Stomach (tissue), 9 donors: Measurements from ENCODE around the gene PEAK3. TPM values are rescaled to one million over a fixed set of nuclear protein-coding genes. Genes with fewer than 3 reads are reported as not detected.

Experiments used
- DNase-seq, 2 donors: peaks; one replicate each; pipeline versions ENCODE4 v3.0.0 to v3.0.0-alpha.2; 2013 to 2019
- H3K27ac ChIP-seq, 5 donors: fragments of 200-600 bp in 4 of 5; sonication (generic) in 4 of 5; one replicate each; pipeline ENCODE4 v1.5.1; 2013 to 2019; ENCODE audit warnings: mild to moderate bottlenecking in 1 of 5, moderate library complexity in 1 of 5
- H3K27me3 ChIP-seq, 3 donors: fragments of 200-600 bp; sonication (generic); one replicate each; pipeline ENCODE4 v1.5.1; 2017 to 2019; ENCODE audit warnings: mixed run types in 1 of 3
- H3K36me3 ChIP-seq, 4 donors: fragments of 200-600 bp; sonication (generic); 1 replicate in 3 of 4; 2 replicates in 1 of 4; pipeline ENCODE4 v1.5.1; 2016 to 2019
- H3K4me1 ChIP-seq, 4 donors: fragments of 200-600 bp; sonication (generic); one replicate each; pipeline ENCODE4 v1.5.1; 2016 to 2019
- H3K4me3 ChIP-seq, 4 donors: fragments of 200-600 bp; sonication (generic) in 3 of 4; one replicate each; pipeline ENCODE4 v1.5.1; 2016 to 2019; ENCODE audit warnings: mild to moderate bottlenecking in 1 of 4
- H3K9me3 ChIP-seq, 4 donors: fragments of 200-600 bp; sonication (generic); one replicate each; pipeline ENCODE4 v1.5.1; 2016 to 2019
- EP300 ChIP-seq: sonication (generic); formaldehyde crosslinking; IDR thresholded peaks from one replicate; pipeline ENCODE4 v1.6.1; 2017; ENCODE audit warnings: antibody characterized with exemption
- POLR2A ChIP-seq, 4 donors: fragments of 450-650 bp; IDR thresholded peaks; one replicate each; pipeline ENCODE4 v1.6.1; 2016; ENCODE audit warnings: antibody characterized with exemption in 4 of 4, control low read depth in 2 of 4, mild to moderate bottlenecking in 1 of 4, moderate library complexity in 1 of 4
- POLR2AphosphoS5 ChIP-seq, 3 donors: sonication (generic); formaldehyde crosslinking; IDR thresholded peaks; one replicate each; pipeline ENCODE4 v1.6.1; 2016; ENCODE audit warnings: antibody characterized with exemption in 3 of 3
- WGBS, 5 donors: extraction: QIAGEN DNeasy Blood & Tissue Kit in 3 of 5; methylation state at CpG; one replicate each; pipeline versions ENCODE4 v1.1.5 to v1.1.7; 2013 to 2018; 5-methylcytosine and 5-hydroxymethylcytosine counted together
- intact Hi-C: fragments of 100-400 bp; cut with DNase I; formaldehyde crosslinking; loops from one replicate; pipeline ENCODE4 v1.15.1; 2023; ENCODE audit warnings: low total_unique reads
- polyA plus RNA-seq, 3 donors: library from polyadenylated mRNA; stranded (reverse); fragments of 200-250 nt; gene quantifications; one replicate each; pipeline ENCODE4 v1.2.3, GENCODE V29; 2013
- total RNA-seq, 5 donors: library from RNA; depleted of rRNA; stranded (reverse); fragments of >200 nt; gene quantifications; one replicate each; pipeline versions ENCODE4 v1.1.0 to v1.2.3, GENCODE V29; 2014 to 2016
- TF ChIP-seq, protein P1 (sequence below), 7 experiments: fragments of 450-650 bp in 4 of 7; fragments of 200-600 bp in 3 of 7; sonication (generic) in 3 of 7; IDR thresholded peaks; one replicate each; pipeline ENCODE4 v1.5.1; 2016 to 2019; ENCODE audit warnings: antibody characterized with exemption in 7 of 7, control low read depth in 2 of 7, mild to moderate bottlenecking in 1 of 7
- donor health status: healthy with polysubstance abuse.
- donor health status: Bipolar disorder and iron deficiency.
- donor health status: healthy.

PEAK3 gene
- total and polyA plus RNA-seq, 8 donors: 0.15 to 1.4 (median 0.59) TPM; not detected in 4

- Histone ChIP-seq H3K4me3 (no peak overlapping the region), H3K27me3 (no peaks in the 10 kb centered on the region), H3K9me3 (no peaks in the 10 kb centered on the region), H3K36me3 (peaks cover 7 to 53% (median 51%) of the 10 kb centered on the region in 4 donors), H3K27ac (no peak overlapping the region), H3K4me1 (peaks cover 0 to 14% (median under 1%) of the 10 kb centered on the region in 4 donors)
- intact Hi-C loops: loop anchor here (10.0 kb wide), 1 partner anchor 86 kb away; the partner anchor contains the start of genes PLEKHJ1 and SF3A2
- DNase-seq: no peak
- WGBS, 5 donors: 83 to 94% (median 89%) methylated on average over 7 to 12 of the region's 12 CpGs
- TF ChIP-seq EP300 (no peak), POLR2AphosphoS5 (IDR thresholded peaks at IDR 0.05) (no peak)
- TF ChIP-seq, protein P1, sequence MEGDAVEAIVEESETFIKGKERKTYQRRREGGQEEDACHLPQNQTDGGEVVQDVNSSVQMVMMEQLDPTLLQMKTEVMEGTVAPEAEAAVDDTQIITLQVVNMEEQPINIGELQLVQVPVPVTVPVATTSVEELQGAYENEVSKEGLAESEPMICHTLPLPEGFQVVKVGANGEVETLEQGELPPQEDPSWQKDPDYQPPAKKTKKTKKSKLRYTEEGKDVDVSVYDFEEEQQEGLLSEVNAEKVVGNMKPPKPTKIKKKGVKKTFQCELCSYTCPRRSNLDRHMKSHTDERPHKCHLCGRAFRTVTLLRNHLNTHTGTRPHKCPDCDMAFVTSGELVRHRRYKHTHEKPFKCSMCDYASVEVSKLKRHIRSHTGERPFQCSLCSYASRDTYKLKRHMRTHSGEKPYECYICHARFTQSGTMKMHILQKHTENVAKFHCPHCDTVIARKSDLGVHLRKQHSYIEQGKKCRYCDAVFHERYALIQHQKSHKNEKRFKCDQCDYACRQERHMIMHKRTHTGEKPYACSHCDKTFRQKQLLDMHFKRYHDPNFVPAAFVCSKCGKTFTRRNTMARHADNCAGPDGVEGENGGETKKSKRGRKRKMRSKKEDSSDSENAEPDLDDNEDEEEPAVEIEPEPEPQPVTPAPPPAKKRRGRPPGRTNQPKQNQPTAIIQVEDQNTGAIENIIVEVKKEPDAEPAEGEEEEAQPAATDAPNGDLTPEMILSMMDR (IDR thresholded peaks at IDR 0.05): no peak
These were observed 39.0 kb upstream of the PEAK3 start for GRCh38 chr19:2320939-2321338.

DNA sequence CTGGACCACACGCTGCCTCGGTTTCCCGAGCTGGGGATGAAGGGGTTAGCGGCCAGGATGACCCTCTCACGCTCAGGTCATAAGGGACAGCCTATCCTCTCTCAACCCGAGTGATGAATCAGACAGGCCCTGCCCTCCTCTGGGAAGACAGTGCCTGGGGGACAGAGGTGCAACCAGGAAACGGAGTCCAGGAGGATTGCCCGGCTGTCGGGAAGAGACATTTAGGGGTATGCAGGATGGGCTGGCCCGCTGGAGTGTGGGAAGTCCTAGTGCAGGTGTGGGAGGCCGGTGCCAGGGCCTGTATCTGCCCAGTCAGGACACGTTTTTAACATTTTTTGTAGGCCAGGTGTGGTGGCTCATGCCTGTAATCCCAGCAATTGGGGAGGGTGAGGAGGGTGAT is 38.1 kb upstream of the PEAK3 start:
- intact Hi-C loops: loop anchor here (10.0 kb wide), 1 partner anchor 85 kb away; the partner anchor contains the start of genes PLEKHJ1 and SF3A2
- Histone ChIP-seq H3K36me3 (peaks cover 7 to 44% (median 42%) of the 10 kb centered on the region in 4 donors), H3K4me3 (no peak overlapping the region), H3K9me3 (peaks cover 0 to 7% (median 3%) of the 10 kb centered on the region in 4 donors), H3K4me1 (peaks cover 0 to 7% (median 3%) of the 10 kb centered on the region in 4 donors), H3K27me3 (no peaks in the 10 kb centered on the region), H3K27ac (no peak overlapping the region)
- TF ChIP-seq EP300 (no peak), POLR2AphosphoS5 (IDR thresholded peaks at IDR 0.05) (no peak)
- TF ChIP-seq, protein P1 (IDR thresholded peaks at IDR 0.05): no peak
- 65 to 73% (median 68%) methylated on average over 10 to 12 of the region's 12 CpGs for WGBS, 5 donors
- no peak for DNase-seq

DNA sequence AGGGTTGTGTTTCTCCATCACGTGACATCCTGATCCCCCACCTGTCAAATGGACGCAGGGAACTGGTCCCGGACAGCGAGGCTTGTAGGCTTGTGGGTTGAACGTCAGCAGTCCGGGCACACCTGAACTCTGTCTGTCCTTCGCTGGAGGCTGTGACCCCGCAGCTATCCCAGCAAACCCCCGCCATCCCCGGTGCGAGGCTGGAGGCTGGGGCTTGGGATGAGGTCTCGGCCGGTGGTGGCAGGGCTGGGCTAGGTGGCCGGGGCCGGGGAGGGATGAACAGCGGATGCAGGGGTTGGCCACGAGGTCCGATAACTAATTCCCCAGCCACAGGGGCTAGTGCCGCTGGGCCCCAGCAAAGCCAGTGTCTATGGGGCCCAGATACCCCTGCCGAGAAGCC is 37.6 kb upstream of the PEAK3 start:
- Histone ChIP-seq H3K4me1 (peaks cover 0 to 5% (median 3%) of the 10 kb centered on the region in 4 donors), H3K36me3 (peaks cover 7 to 39% (median 37%) of the 10 kb centered on the region in 4 donors), H3K9me3 (peaks cover 0 to 12% (median 8%) of the 10 kb centered on the region in 4 donors), H3K4me3 (no peak overlapping the region), H3K27me3 (no peaks in the 10 kb centered on the region), H3K27ac (no peak overlapping the region)
- WGBS, 5 donors: 87 to 96% (median 91%) methylated on average over 9 to 20 of the region's 20 CpGs
- DNase-seq: no peak
- TF ChIP-seq POLR2A (IDR thresholded peaks at IDR 0.05) (no peak), EP300 (no peak), POLR2AphosphoS5 (IDR thresholded peaks at IDR 0.05) (no peak)
- TF ChIP-seq, protein P1 (IDR thresholded peaks at IDR 0.05): no peak
- intact Hi-C loops: no loop called here

DNA sequence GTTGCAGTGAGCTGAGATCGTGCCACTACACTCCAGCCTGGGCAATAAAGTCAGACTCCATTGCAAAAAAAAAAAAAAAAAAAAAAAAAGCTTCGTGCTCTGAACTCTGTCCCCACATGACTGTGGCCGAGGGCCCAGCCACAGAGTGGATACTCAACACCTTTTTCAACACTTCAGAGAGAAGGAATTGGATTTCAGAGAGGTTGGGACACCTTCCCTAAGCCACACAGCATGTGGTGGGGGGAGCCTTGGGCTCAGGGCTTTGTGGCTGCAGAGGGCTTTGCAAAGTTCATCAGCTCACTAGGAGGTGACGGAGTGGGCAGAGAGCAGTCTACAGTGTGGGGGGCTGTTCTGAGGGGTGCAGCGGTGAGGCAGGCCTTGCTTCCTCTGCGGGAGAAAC is 36.9 kb upstream of the PEAK3 start:
- H3K36me3 ChIP-seq: peaks cover 5 to 33% (median 30%) of the 10 kb centered on the region in 4 donors
- WGBS, 5 donors: 81 to 85% (median 82%) methylated on average over 5 to 6 of the region's 6 CpGs
- no peak for DNase-seq
- no peak overlapping the region for H3K27ac ChIP-seq
- TF ChIP-seq EP300 (no peak), POLR2A (IDR thresholded peaks at IDR 0.05) (no peak), POLR2AphosphoS5 (IDR thresholded peaks at IDR 0.05) (no peak)
- TF ChIP-seq, protein P1 (IDR thresholded peaks at IDR 0.05): no peak
- H3K27me3 ChIP-seq: no peaks in the 10 kb centered on the region
- no peak overlapping the region for H3K4me3 ChIP-seq
- peaks cover 0 to 13% (median 8%) of the 10 kb centered on the region in 4 donors for H3K9me3 ChIP-seq
- intact Hi-C loops: no loop called here
- H3K4me1 ChIP-seq: peaks cover 0 to 5% (median 3%) of the 10 kb centered on the region in 4 donors
